ENCODE measurements around the gene PCDH9.

Gene PCDH9

DNA sequence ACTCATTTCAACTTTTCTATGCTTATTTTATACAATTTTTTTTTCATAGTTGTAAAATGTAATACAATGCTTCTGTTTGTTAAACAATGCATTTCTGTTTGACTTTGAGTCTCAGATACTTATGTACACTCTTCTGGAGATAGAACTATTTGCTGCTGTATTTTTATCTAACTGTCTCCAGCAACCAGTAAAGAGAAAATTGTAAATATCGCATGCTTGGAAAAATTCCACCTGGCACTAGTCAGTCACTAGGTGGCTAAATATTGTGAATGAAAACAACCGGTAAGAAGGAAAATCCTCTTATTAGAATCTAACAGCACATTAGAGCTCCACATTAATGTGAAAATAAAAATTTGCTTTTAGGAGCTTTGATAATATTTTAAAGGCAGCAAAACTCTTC, 876.5 kb downstream of the PCDH9 start:
- Mint-ChIP-seq H3K4me1 (no peaks in the 10 kb centered on the region), H3K9me3 (no peaks in the 10 kb centered on the region), H3K4me3 (no peak overlapping the region), H3K27ac (no peak overlapping the region), H3K27me3 (no peaks in the 10 kb centered on the region), H3K36me3 (ENCODE audit: low read depth) (no peaks in the 10 kb centered on the region)
- ATAC-seq, result no peak
- no peak for DNase-seq

GRCh38 chr13:66349966-66350365, 880.2 kb downstream of the PCDH9 start:
- H3K27me3 Mint-ChIP-seq, result no peaks in the 10 kb centered on the region
- DNase-seq, result no peak
- no peaks in the 10 kb centered on the region for H3K4me1 Mint-ChIP-seq
- no peak overlapping the region for H3K27ac Mint-ChIP-seq
- ATAC-seq, result no peak
- H3K9me3 Mint-ChIP-seq, result no peaks in the 10 kb centered on the region
- no peaks in the 10 kb centered on the region for H3K36me3 Mint-ChIP-seq (ENCODE audit: low read depth)
- no peak overlapping the region for H3K4me3 Mint-ChIP-seq

GRCh38 chr13:66348745-66349690, 881.1 kb downstream of the PCDH9 start:
- no peaks in the 10 kb centered on the region for H3K4me1 Mint-ChIP-seq
- H3K36me3 Mint-ChIP-seq (ENCODE audit: low read depth), result no peaks in the 10 kb centered on the region
- no peak overlapping the region for H3K4me3 Mint-ChIP-seq
- no peak for DNase-seq
- H3K9me3 Mint-ChIP-seq, result no peaks in the 10 kb centered on the region
- H3K27ac Mint-ChIP-seq, result no peak overlapping the region
- H3K27me3 Mint-ChIP-seq, result no peaks in the 10 kb centered on the region
- no peak for ATAC-seq

GRCh38 chr13:66347486-66348117, 882.5 kb downstream of the PCDH9 start:
- H3K4me1 Mint-ChIP-seq, result no peaks in the 10 kb centered on the region
- ATAC-seq (no peak), DNase-seq (no peak)
- H3K9me3 Mint-ChIP-seq, result peaks cover 3% of the 10 kb centered on the region
- no peaks in the 10 kb centered on the region for H3K27me3 Mint-ChIP-seq
- no peak overlapping the region for H3K27ac Mint-ChIP-seq
- H3K4me3 Mint-ChIP-seq, result no peak overlapping the region
- H3K36me3 Mint-ChIP-seq (ENCODE audit: low read depth), result no peaks in the 10 kb centered on the region

- no peaks in the 10 kb centered on the region for H3K36me3 Mint-ChIP-seq (ENCODE audit: low read depth)
- H3K4me3 Mint-ChIP-seq, result no peak overlapping the region
- H3K27ac Mint-ChIP-seq, result no peak overlapping the region
- H3K4me1 Mint-ChIP-seq, result no peaks in the 10 kb centered on the region
- ATAC-seq (no peak), DNase-seq (no peak)
- H3K9me3 Mint-ChIP-seq, result peaks cover 3% of the 10 kb centered on the region
- no peaks in the 10 kb centered on the region for H3K27me3 Mint-ChIP-seq
These were observed 884.2 kb downstream of the PCDH9 start for GRCh38 chr13:66345971-66346370.

DNA sequence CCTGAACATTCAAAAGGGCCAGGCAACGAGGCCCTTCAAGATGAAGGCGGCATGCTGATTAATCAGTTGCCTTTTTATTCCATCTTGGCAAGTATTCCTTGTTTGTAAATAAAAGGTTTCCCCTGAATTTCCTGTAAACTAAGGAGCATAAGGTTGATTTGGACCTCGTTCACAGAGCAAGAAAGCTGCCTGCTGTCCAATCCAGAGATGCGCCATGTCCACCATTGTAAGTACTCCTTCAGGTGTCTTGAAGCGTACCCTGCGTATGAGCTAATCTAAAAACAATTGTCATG, 884.7 kb downstream of the PCDH9 start:
- Mint-ChIP-seq H3K4me3 (no peak overlapping the region), H3K9me3 (peaks cover 3% of the 10 kb centered on the region), H3K27me3 (no peaks in the 10 kb centered on the region), H3K4me1 (no peaks in the 10 kb centered on the region), H3K27ac (no peak overlapping the region), H3K36me3 (ENCODE audit: low read depth) (no peaks in the 10 kb centered on the region)
- no peak for ATAC-seq
- no peak for DNase-seq

DNA sequence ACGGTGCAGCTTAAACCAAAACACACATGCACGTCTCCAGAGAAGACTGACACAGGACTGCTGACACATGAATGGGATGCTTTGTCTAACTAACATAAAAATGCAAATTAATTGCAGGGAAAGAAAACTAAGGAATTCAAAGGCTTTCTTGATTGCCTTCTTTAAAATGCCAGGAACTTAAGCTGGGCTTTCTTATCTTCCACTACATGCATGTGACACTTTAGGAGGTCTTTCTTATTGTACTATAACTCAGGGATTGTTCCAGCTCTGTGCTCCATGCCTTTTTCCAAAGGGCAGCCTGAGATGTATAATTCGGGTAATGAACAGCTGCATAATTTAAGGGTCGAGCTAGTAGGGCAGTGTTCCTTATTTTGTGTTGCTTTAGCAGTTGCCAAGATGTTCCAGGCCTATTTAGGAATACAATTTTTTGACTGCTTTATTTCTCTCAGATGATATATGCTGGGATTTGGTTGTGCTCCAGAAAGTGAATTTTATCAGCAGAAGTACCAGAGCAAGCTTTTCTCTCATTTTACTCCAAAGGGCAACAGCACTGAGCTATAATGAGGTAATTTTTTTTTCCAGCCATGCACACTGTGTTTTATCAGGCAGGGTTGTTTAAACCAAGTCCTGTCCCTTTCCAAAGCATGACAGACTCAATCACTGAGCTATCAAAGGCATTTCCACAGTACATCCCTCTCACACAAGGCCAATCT, 885.2 kb downstream of the PCDH9 start:
- Mint-ChIP-seq H3K4me3 (no peak overlapping the region), H3K9me3 (peaks cover 3% of the 10 kb centered on the region), H3K4me1 (no peaks in the 10 kb centered on the region), H3K27ac (no peak overlapping the region), H3K27me3 (no peaks in the 10 kb centered on the region), H3K36me3 (ENCODE audit: low read depth) (no peaks in the 10 kb centered on the region)
- DNase-seq (no peak), ATAC-seq (no peak)

- no peaks in the 10 kb centered on the region for H3K4me1 Mint-ChIP-seq
- H3K4me3 Mint-ChIP-seq, result no peak overlapping the region
- H3K27me3 Mint-ChIP-seq, result no peaks in the 10 kb centered on the region
- no peak for ATAC-seq
- H3K9me3 Mint-ChIP-seq, result peaks cover 3% of the 10 kb centered on the region
- H3K27ac Mint-ChIP-seq, result no peak overlapping the region
- no peak for DNase-seq
- H3K36me3 Mint-ChIP-seq (ENCODE audit: low read depth), result no peaks in the 10 kb centered on the region
These were observed 886.8 kb downstream of the PCDH9 start for GRCh38 chr13:66343224-66343828.

DNA sequence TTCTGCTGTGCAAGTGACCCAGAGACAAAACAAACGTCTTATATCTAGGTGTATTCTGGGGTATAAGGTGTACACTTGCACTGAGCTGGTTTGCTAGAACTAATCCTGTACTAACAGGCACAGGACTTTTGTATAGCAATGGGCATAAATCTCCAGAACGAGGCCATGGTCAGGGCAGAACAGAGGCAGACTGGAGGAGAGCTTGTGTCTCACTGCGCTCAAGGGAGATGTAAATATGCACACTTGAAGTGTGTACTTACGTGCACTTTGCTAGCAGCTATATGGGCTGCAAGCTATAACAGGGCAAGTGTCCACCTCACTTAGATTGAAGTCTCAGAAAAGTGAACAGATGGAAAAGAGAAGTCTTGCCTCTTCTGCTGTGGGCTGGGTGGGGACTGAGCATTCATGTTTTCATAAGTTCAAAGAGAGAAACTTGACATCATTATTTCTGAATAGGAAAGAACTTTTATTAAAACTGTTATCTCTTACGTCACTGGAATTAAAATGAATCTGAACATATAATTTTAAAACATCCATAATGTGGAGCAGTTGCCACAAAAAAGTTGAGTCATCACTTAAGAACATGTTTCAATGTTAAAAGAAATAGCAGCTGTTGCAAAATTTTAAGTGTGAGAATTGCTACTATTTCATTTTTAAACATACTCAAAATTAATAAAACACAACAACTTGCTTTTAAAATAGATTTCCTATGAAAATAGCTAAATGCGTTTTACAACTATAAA, 888.3 kb downstream of the PCDH9 start:
- H3K4me1 Mint-ChIP-seq, result no peaks in the 10 kb centered on the region
- ATAC-seq (no peak), DNase-seq (no peak)
- H3K4me3 Mint-ChIP-seq, result no peak overlapping the region
- peaks cover 3% of the 10 kb centered on the region for H3K9me3 Mint-ChIP-seq
- H3K27ac Mint-ChIP-seq, result no peak overlapping the region
- no peaks in the 10 kb centered on the region for H3K36me3 Mint-ChIP-seq (ENCODE audit: low read depth)
- H3K27me3 Mint-ChIP-seq, result no peaks in the 10 kb centered on the region

GRCh38 chr13:66339214-66339613, 890.9 kb downstream of the PCDH9 start:
- DNase-seq, result no peak
- no peak for ATAC-seq
- Mint-ChIP-seq H3K36me3 (ENCODE audit: low read depth) (no peaks in the 10 kb centered on the region), H3K9me3 (peaks cover 3% of the 10 kb centered on the region), H3K27me3 (no peaks in the 10 kb centered on the region), H3K27ac (no peak overlapping the region), H3K4me3 (no peak overlapping the region), H3K4me1 (no peaks in the 10 kb centered on the region)

DNA sequence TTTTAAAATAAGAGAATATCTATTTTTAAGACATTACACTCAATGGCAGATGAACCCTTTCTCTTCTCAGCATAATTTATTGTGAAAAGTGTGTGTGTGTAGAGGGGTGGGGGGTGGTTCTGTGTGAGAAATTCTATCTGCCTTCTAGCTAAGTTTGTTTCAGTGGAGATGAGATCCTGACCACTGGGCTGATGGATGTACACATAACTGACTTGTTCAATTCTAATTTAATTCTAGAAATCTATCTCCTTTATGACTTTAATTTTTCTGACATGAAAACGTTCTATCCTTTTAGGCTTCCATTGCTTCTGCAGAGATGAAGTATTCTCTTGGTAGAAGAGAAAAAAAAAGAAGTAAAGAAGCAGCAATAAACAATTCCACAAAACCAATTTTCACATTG, 891.6 kb downstream of the PCDH9 start:
- Mint-ChIP-seq H3K4me3 (no peak overlapping the region), H3K9me3 (peaks cover 2% of the 10 kb centered on the region), H3K27ac (no peak overlapping the region), H3K27me3 (no peaks in the 10 kb centered on the region), H3K4me1 (no peaks in the 10 kb centered on the region), H3K36me3 (ENCODE audit: low read depth) (no peaks in the 10 kb centered on the region)
- ATAC-seq (no peak), DNase-seq (no peak)

DNA sequence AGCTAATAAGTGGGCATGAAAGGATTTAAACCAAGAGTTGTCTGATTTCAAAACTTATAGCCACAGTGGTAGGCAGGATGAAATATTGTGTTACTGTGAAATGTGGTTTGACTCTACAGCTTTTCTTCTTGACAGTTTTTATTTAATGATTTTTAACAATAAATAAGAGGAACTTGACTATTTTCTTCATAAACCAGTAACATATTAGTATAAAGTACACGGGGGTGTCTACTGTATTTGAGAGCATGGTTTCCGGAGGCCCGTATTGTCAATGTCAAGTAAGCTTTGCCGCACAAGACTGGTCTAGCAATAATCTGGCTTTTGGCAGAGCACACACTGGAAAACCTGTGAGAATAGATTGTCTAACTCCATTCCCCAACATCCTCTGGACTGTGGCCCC, 894.5 kb downstream of the PCDH9 start:
- H3K9me3 Mint-ChIP-seq, result no peaks in the 10 kb centered on the region
- no peaks in the 10 kb centered on the region for H3K36me3 Mint-ChIP-seq (ENCODE audit: low read depth)
- H3K4me3 Mint-ChIP-seq, result no peak overlapping the region
- ATAC-seq (no peak), DNase-seq (no peak)
- H3K27me3 Mint-ChIP-seq, result no peaks in the 10 kb centered on the region
- H3K4me1 Mint-ChIP-seq, result no peaks in the 10 kb centered on the region
- no peak overlapping the region for H3K27ac Mint-ChIP-seq

DNA sequence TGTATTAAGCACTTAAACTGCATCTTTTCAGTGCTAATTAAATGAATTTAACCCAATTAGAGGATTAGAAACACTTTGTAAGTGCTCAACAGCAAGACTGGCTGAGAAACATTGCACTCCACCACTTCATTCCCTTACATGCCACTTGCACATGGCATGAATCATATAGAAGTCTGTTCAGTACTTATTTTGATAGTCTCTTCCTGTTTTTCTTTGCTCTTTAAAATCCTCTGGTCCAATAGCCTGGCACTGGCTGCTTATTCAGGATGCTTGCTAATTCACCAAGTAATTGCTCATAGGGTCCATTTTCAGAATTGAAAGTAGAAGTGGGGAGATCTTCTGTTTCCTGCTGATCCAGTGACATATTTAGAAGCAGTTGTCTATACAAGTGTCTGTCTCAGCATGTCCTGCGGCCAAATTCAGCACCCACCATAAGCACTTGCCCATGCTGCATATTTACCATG, 900.1 kb downstream of the PCDH9 start:
- no peak for ATAC-seq
- Mint-ChIP-seq H3K27me3 (no peaks in the 10 kb centered on the region), H3K4me3 (no peak overlapping the region), H3K27ac (no peak overlapping the region), H3K36me3 (ENCODE audit: low read depth) (no peaks in the 10 kb centered on the region), H3K4me1 (peaks cover 4% of the 10 kb centered on the region), H3K9me3 (no peaks in the 10 kb centered on the region)
- DNase-seq, result no peak

DNA sequence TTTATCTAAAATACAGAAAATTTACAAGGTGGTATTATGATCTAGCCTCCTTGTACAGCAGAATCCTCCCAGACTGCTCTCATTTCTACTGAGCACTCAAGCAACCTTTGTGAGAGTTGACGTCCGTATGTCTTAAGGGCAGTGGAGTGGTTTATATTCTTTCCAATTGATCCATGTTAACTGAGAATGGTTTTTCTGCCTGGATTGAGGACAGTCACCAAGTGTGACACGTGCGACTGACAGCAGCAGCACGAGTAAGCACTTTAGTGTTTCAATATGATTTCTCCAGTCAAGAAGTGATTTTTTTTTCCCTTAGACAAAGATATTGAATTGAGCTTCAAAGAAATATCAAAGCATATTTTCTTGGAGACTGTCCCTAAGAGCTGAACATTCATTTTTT, 901.7 kb downstream of the PCDH9 start:
- Mint-ChIP-seq H3K27me3 (no peaks in the 10 kb centered on the region), H3K36me3 (ENCODE audit: low read depth) (no peaks in the 10 kb centered on the region), H3K4me3 (no peak overlapping the region), H3K4me1 (peaks cover 4% of the 10 kb centered on the region), H3K9me3 (no peaks in the 10 kb centered on the region), H3K27ac (no peak overlapping the region)
- DNase-seq (no peak), ATAC-seq (no peak)

Measured in activated naive CD8-positive, alpha-beta T cell treated with anti-CD3 and anti-CD28 coated beads, Interleukin-2, amount 50 U/mL, for 24 hours (primary cell).